H1 (cell line): ENCODE results near the gene LSM3. TPM values are rescaled to one million over a fixed set of nuclear protein-coding genes. Genes with fewer than 3 reads are reported as not detected.

Experiments used
- CTCF ChIA-PET: fragments of 300-600 bp; sonication (Branson Sonifier 250); formaldehyde crosslinking; loops from one replicate; lab custom pipeline; 2021; ENCODE audit not compliant: partially characterized antibody; lab: Charles Lee
- POLR2A ChIA-PET: fragments of 300-600 bp; sonication (Branson Sonifier 250); formaldehyde crosslinking; loops from one replicate; lab custom pipeline; 2021; ENCODE audit warnings: inconsistent platforms; ENCODE audit not compliant: partially characterized antibody; lab: Charles Lee
- DNase-seq, 2 experiments: peaks; one replicate each; pipeline versions ENCODE4 v3.0.0 to v3.0.0-alpha.2; 2010 to 2022; ENCODE audit warnings: low spot score in 2 of 2, low read depth in 1 of 2, mixed read lengths in 1 of 2
- FAIRE-seq: peaks from 2 replicates; lab custom pipeline; 2011; peaks lifted over from hg19 to GRCh38; lab: Jason Lieb, UNC
- H2AFZ ChIP-seq: 2 replicates; pipeline ENCODE4 v1.8.1; 2012; ENCODE audit warnings: low read length, inconsistent platforms
- H2AK5ac ChIP-seq: 2 replicates; pipeline ENCODE4 v1.6.1; 2013; ENCODE audit warnings: low read depth, low read length
- H2BK120ac ChIP-seq: replicated peaks from 2 replicates; pipeline ENCODE3; 2013; ENCODE audit warnings: low read depth, low read length, inconsistent platforms
- H2BK12ac ChIP-seq: 2 replicates; pipeline ENCODE4 v1.6.1; 2013; ENCODE audit warnings: low read depth, low read length
- H2BK15ac ChIP-seq: 2 replicates; pipeline ENCODE4 v1.6.1; 2013; ENCODE audit warnings: low read length
- H2BK20ac ChIP-seq: 2 replicates; pipeline ENCODE4 v1.6.1; 2013; ENCODE audit warnings: low read length
- H2BK5ac ChIP-seq: 2 replicates; pipeline ENCODE4 v1.6.1; 2013; ENCODE audit warnings: low read depth, low read length
- H3K14ac ChIP-seq: 2 replicates; pipeline ENCODE4 v1.6.1; 2013; ENCODE audit warnings: inconsistent platforms; ENCODE audit not compliant: insufficient read length
- H3K18ac ChIP-seq: 2 replicates; pipeline ENCODE4 v1.6.1; 2013; ENCODE audit warnings: low read length; ENCODE audit errors: extremely low read depth
- H3K23ac ChIP-seq: 2 replicates; pipeline ENCODE4 v1.6.1; 2013; ENCODE audit warnings: inconsistent platforms; ENCODE audit not compliant: insufficient read length
- H3K23me2 ChIP-seq: 2 replicates; pipeline ENCODE4 v1.6.1; 2013; ENCODE audit warnings: low read depth, low read length
- H3K27ac ChIP-seq: 2 replicates; pipeline ENCODE4 v1.6.1; 2011; ENCODE audit warnings: low read depth, low read length, inconsistent platforms
- H3K27me3 ChIP-seq, 4 experiments: replicated peaks in 1 of 4; 1 replicate in 1 of 4; 2 replicates in 3 of 4; pipeline versions ENCODE4 v1.6.1 to v1.8.1; 2011 to 2013; ENCODE audit warnings: low read length in 3 of 4, mild to moderate bottlenecking in 3 of 4, inconsistent platforms in 2 of 4, mixed read lengths in 2 of 4, moderate library complexity in 1 of 4; ENCODE audit not compliant: control insufficient read depth in 3 of 4, insufficient read depth in 3 of 4; ENCODE audit errors: extremely low read depth in 1 of 4
- H3K36me3 ChIP-seq, 4 experiments: 2 replicates each; pipeline versions ENCODE4 v1.6.1 to v1.8.1; 2011 to 2013; ENCODE audit warnings: mild to moderate bottlenecking in 4 of 4, low read length in 3 of 4, moderate library complexity in 2 of 4, control low read depth in 1 of 4, inconsistent platforms in 1 of 4; ENCODE audit not compliant: insufficient read depth in 4 of 4, control insufficient read depth in 2 of 4
- H3K4ac ChIP-seq: replicated peaks from 2 replicates; pipeline ENCODE3; 2013; ENCODE audit warnings: low read length, low read depth, mixed read lengths, inconsistent platforms; ENCODE audit not compliant: insufficient read length
- H3K4me1 ChIP-seq, 4 experiments: replicated peaks in 1 of 4; 1 replicate in 1 of 4; 2 replicates in 3 of 4; pipeline versions ENCODE4 v1.6.1 to v1.8.1; 2011 to 2013; ENCODE audit warnings: low read length in 3 of 4, inconsistent platforms in 2 of 4, mixed read lengths in 1 of 4; ENCODE audit not compliant: insufficient read depth in 4 of 4, control insufficient read depth in 3 of 4
- H3K4me2 ChIP-seq, 2 experiments: 2 replicates each; pipeline versions ENCODE4 v1.6.1 to v1.8.1; 2011 to 2013; ENCODE audit warnings: low read depth in 2 of 2, low read length in 2 of 2, control low read depth in 1 of 2, inconsistent platforms in 1 of 2, mild to moderate bottlenecking in 1 of 2; ENCODE audit not compliant: insufficient read depth in 1 of 2
- H3K4me3 ChIP-seq, 4 experiments: fragments of 200-600, 300-600 bp in 1 of 4; sonication (generic), shearing (Covaris generic), sonication (Bioruptor Twin) in 1 of 4; 2 replicates each; pipeline versions ENCODE4 v1.5.1 to v1.8.1; 2011 to 2016; ENCODE audit warnings: low read length in 4 of 4, low read depth in 3 of 4, control low read depth in 2 of 4, inconsistent platforms in 2 of 4, mild to moderate bottlenecking in 2 of 4, mixed read lengths in 1 of 4, moderate library complexity in 1 of 4; ENCODE audit not compliant: insufficient read depth in 2 of 4; ENCODE audit errors: extremely low read depth in 1 of 4
- H3K56ac ChIP-seq: replicated peaks from 2 replicates; pipeline ENCODE3; 2013; ENCODE audit warnings: low read depth, mild to moderate bottlenecking, mixed read lengths, low read length, inconsistent platforms; ENCODE audit not compliant: insufficient read length
- H3K79me1 ChIP-seq: 2 replicates; pipeline ENCODE4 v1.6.1; 2013; ENCODE audit warnings: low read depth, low read length, control low read depth
- H3K79me2 ChIP-seq, 2 experiments: 2 replicates each; pipeline versions ENCODE4 v1.6.1 to v1.8.1; 2012 to 2013; ENCODE audit warnings: low read length in 2 of 2, mild to moderate bottlenecking in 2 of 2, inconsistent platforms in 1 of 2; ENCODE audit not compliant: insufficient read depth in 2 of 2, control insufficient read depth in 1 of 2
- H3K9ac ChIP-seq, 4 experiments: replicated peaks in 1 of 4; 1 replicate in 1 of 4; 2 replicates in 3 of 4; pipeline versions ENCODE4 v1.6.1 to v1.8.1; 2011 to 2013; ENCODE audit warnings: low read depth in 3 of 4, low read length in 3 of 4, control low read depth in 2 of 4, mild to moderate bottlenecking in 2 of 4, moderate library complexity in 2 of 4, inconsistent platforms in 1 of 4; ENCODE audit errors: extremely low read depth in 1 of 4
- H3K9me3 ChIP-seq, 2 experiments: 2 replicates each; pipeline versions ENCODE4 v1.6.1 to v1.8.1; 2012 to 2013; ENCODE audit warnings: mild to moderate bottlenecking in 2 of 2, moderate library complexity in 2 of 2, control low read depth in 1 of 2, inconsistent platforms in 1 of 2, low read depth in 1 of 2, low read length in 1 of 2, mixed read lengths in 1 of 2; ENCODE audit not compliant: insufficient read depth in 2 of 2
- H4K20me1 ChIP-seq, 2 experiments: replicated peaks in 1 of 2; 2 replicates each; pipeline versions ENCODE3 to v1.8.1; 2011 to 2013; ENCODE audit warnings: inconsistent platforms in 2 of 2, low read length in 2 of 2, mild to moderate bottlenecking in 1 of 2; ENCODE audit not compliant: insufficient read depth in 2 of 2, control insufficient read depth in 1 of 2
- H4K5ac ChIP-seq: 2 replicates; pipeline ENCODE4 v1.6.1; 2013; ENCODE audit warnings: low read length, low read depth, mixed read lengths, inconsistent platforms; ENCODE audit not compliant: insufficient read length
- H4K8ac ChIP-seq: 2 replicates; pipeline ENCODE4 v1.8.0; 2013; ENCODE audit warnings: mild to moderate bottlenecking, moderate library complexity, low read length, inconsistent platforms; ENCODE audit not compliant: insufficient read depth; ENCODE audit errors: extremely low read depth
- H4K91ac ChIP-seq: replicated peaks from 2 replicates; pipeline ENCODE3; 2013; ENCODE audit warnings: low read length, mixed read lengths, inconsistent platforms; ENCODE audit not compliant: insufficient read length
- KDM1A ChIP-seq: fragments of 200-600, 300-600 bp; sonication (generic); IDR thresholded peaks from 2 replicates; pipeline ENCODE4 v1.7.1; 2016; ENCODE audit warnings: mild to moderate bottlenecking, low read length, borderline replicate concordance
- RAD21 ChIP-seq, 2 experiments: IDR thresholded peaks in 1 of 2; conservative IDR thresholded peaks in 1 of 2; 2 replicates each; pipeline ENCODE4 v1.6.1; 2011; ENCODE audit warnings: low read depth in 2 of 2, low read length in 2 of 2, improper control_type of control experiment in 1 of 2, inconsistent platforms in 1 of 2, mild to moderate bottlenecking in 1 of 2, moderate library complexity in 1 of 2
- WGBS, 2 experiments: shearing (Covaris generic) in 1 of 2; methylation state at CpG; one replicate each; pipeline versions ENCODE4 v1.1.6 to v1.1.7; 2013 to 2015; ENCODE audit warnings: low lambda C conversion rate in 2 of 2, mixed read lengths in 2 of 2, inconsistent platforms in 1 of 2, low coverage in 1 of 2, missing lambda C conversion rate in 1 of 2; ENCODE audit not compliant: insufficient replicate concordance in 2 of 2, insufficient coverage in 1 of 2, insufficient read length in 1 of 2; ENCODE audit errors: extremely low coverage in 1 of 2, missing lambda C conversion rate in 1 of 2; 5-methylcytosine and 5-hydroxymethylcytosine counted together
- polyA plus RNA-seq, 7 experiments: library from polyadenylated mRNA; depleted of rRNA in 3 of 7; stranded (reverse) in 5 of 7; unstranded in 2 of 7; fragments of >200 nt in 5 of 7; fragments of 200-250 nt in 2 of 7; gene quantifications; 1 replicate in 5 of 7; 2 replicates in 1 of 7; 4 replicates in 1 of 7; pipeline versions ENCODE4 v1.2.1 to v1.2.3, GENCODE V29; 2011 to 2013; ENCODE audit warnings: missing spikeins in 2 of 7, mixed read lengths in 2 of 7
- total RNA-seq: library from RNA; stranded (reverse); fragmentation: NEBNext Ultra II Directional; extraction: Animal tissue kit (Norgen Biotek cat#: 25700); gene quantifications from 2 replicates; pipeline ENCODE4 v1.2.1, GENCODE V29; 2021
- TF ChIP-seq, protein P1 (sequence below), 3 experiments: IDR thresholded peaks; 1 replicate in 2 of 3; 2 replicates in 1 of 3; pipeline versions ENCODE4 v1.5.1 to v1.6.1; 2011; ENCODE audit warnings: low read length in 3 of 3, mild to moderate bottlenecking in 3 of 3, inconsistent platforms in 2 of 3, low read depth in 1 of 3, moderate library complexity in 1 of 3; ENCODE audit not compliant: insufficient read depth in 1 of 3; ENCODE audit errors: control extremely low read depth in 1 of 3

LSM3 gene
- total and polyA plus RNA-seq, 2 of the 8 experiments (the other 6 are each of a cell fraction or from before 2014, with no cell fraction given): 7.1 to 25.4 TPM

DNA sequence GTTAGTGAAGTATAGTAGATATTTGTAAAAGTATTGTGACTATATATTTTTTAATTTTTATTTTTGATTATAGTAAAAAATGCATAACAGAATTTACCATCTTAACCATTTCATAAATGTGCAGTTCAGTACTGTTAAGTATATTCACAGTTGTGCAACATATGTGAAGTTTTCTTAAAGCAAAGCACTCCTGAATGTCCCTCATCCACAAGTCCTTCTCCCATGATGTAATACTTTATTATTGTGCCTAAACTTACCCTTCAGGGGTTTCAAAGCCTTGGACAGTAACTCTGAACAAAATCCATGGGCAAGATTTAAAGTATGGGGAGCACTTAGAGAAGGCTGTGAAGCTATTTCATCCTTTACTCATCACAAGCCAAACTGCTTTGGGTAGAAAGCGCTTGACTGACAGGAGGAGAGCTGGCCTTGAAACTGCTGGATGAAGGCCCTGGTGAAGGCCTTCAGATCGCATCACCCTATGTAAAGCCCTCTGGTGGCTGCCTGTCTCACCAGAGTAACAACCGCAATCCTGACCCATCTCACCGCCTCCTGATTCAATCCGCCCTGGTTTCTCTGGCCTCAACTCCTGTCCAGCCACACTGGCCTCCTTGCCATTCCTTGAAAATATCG lies 28.0 kb downstream of the LSM3 start:
- Histone ChIP-seq H4K8ac (no peak overlapping the region), H3K18ac (no peak overlapping the region), H3K79me1 (no peaks in the 10 kb centered on the region), H3K9ac (no peak overlapping the region), H2AFZ (no peak overlapping the region), H3K4me3 (no peak overlapping the region), H4K5ac (no peak overlapping the region), H3K23me2 (no peaks in the 10 kb centered on the region), H4K20me1 (no peaks in the 10 kb centered on the region), H3K27ac (no peak overlapping the region), H3K4me2 (no peak overlapping the region), H3K79me2 (no peaks in the 10 kb centered on the region), H2BK12ac (no peak overlapping the region), H4K91ac (no peak overlapping the region), H2BK5ac (no peak overlapping the region), H3K27me3 (no peaks in the 10 kb centered on the region), H2BK20ac (no peak overlapping the region), H3K9me3 (no peaks in the 10 kb centered on the region), H3K23ac (no peak overlapping the region), H2BK15ac (no peak overlapping the region), H3K4ac (no peak overlapping the region), H2AK5ac (no peak overlapping the region), H3K56ac (no peak overlapping the region), H2BK120ac (no peak overlapping the region), H3K36me3 (no peaks in the 10 kb centered on the region), H3K4me1 (no peaks in the 10 kb centered on the region), H3K14ac (no peak overlapping the region)
- no peak for DNase-seq
- TF ChIP-seq, protein P1, sequence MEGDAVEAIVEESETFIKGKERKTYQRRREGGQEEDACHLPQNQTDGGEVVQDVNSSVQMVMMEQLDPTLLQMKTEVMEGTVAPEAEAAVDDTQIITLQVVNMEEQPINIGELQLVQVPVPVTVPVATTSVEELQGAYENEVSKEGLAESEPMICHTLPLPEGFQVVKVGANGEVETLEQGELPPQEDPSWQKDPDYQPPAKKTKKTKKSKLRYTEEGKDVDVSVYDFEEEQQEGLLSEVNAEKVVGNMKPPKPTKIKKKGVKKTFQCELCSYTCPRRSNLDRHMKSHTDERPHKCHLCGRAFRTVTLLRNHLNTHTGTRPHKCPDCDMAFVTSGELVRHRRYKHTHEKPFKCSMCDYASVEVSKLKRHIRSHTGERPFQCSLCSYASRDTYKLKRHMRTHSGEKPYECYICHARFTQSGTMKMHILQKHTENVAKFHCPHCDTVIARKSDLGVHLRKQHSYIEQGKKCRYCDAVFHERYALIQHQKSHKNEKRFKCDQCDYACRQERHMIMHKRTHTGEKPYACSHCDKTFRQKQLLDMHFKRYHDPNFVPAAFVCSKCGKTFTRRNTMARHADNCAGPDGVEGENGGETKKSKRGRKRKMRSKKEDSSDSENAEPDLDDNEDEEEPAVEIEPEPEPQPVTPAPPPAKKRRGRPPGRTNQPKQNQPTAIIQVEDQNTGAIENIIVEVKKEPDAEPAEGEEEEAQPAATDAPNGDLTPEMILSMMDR (IDR thresholded peaks at IDR 0.05; ENCODE audit: control extremely low read depth in 1 of 3, insufficient read depth in 1 of 3, low read depth in 1 of 3, low read length in 3 of 3): peak; percentile 16 to 36 (median 30)
- TF ChIP-seq RAD21 (IDR thresholded peaks at IDR 0.05 in 1 of 2, conservative IDR thresholded peaks at IDR 0.05 in 1 of 2; ENCODE audit: low read depth in 2 of 2, low read length in 2 of 2) (peak; percentile 6 to 21; a peak in 2 of 4 replicates), KDM1A (no peak)
- no peak for FAIRE-seq
- ChIA-PET CTCF (interaction anchor here (0.7 to 5.5 kb wide), 11 partner anchors 9 to 260 kb away, joined by 3 to 40 read pairs (median 4); no protein-coding TSS in a partner anchor), POLR2A (interaction anchor here (1.0 to 1.3 kb wide), 2 partner anchors 9 to 10 kb away, joined by 3 read pairs; no protein-coding TSS in a partner anchor)
- WGBS, 2 experiments: 85% methylated on average over 6 of the region's 6 CpGs; no CpG with 5 or more reads in 1 of the 2 experiments
